Gastroesophageal sphincter (tissue), 4 donors: ENCODE data around the gene SEPTIN11. TPM values are rescaled to one million over a fixed set of nuclear protein-coding genes. Genes with fewer than 3 reads are reported as not detected.
A peak's percentile ranks its signal among the peaks of the same experiment; 100 is the strongest.

ENCODE experiments used
- ATAC-seq: fragments of 150-250 bp; one replicate; pipeline ENCODE4 v1.9.1; 2016; ENCODE audit warnings: mild to moderate bottlenecking, moderate library complexity
- H3K27ac ChIP-seq, 4 donors: fragments of 200-600 bp; sonication (generic) in 3 of 4; 1 replicate in 3 of 4; 2 replicates in 1 of 4; pipeline ENCODE4 v1.5.1; 2016 to 2019
- H3K27me3 ChIP-seq: fragments of 200-600 bp; sonication (generic); one replicate; pipeline ENCODE4 v1.5.1; 2019
- H3K36me3 ChIP-seq, 2 donors: fragments of 200-600 bp; sonication (generic); one replicate each; pipeline ENCODE4 v1.5.1; 2019; ENCODE audit warnings: control low read depth in 1 of 2
- H3K4me1 ChIP-seq, 3 donors: fragments of 200-600 bp; sonication (generic); 1 replicate in 2 of 3; 2 replicates in 1 of 3; pipeline ENCODE4 v1.5.1; 2016 to 2019; ENCODE audit warnings: control low read depth in 2 of 3
- H3K4me3 ChIP-seq, 2 donors: fragments of 200-600 bp; sonication (generic); one replicate each; pipeline ENCODE4 v1.5.1; 2019; ENCODE audit warnings: mild to moderate bottlenecking in 1 of 2, moderate library complexity in 1 of 2
- H3K9me3 ChIP-seq, 3 donors: fragments of 200-600 bp; sonication (generic); one replicate each; pipeline ENCODE4 v1.5.1; 2017 to 2019; ENCODE audit warnings: control low read depth in 2 of 3
- EP300 ChIP-seq: sonication (generic); formaldehyde crosslinking; IDR thresholded peaks from one replicate; pipeline ENCODE4 v1.6.1; 2017; ENCODE audit warnings: antibody characterized with exemption, mild to moderate bottlenecking
- POLR2A ChIP-seq, 2 donors: fragments of 450-650 bp; IDR thresholded peaks; one replicate each; pipeline ENCODE4 v1.6.1; 2017; ENCODE audit warnings: antibody characterized with exemption in 2 of 2, mild to moderate bottlenecking in 2 of 2, moderate library complexity in 1 of 2
- POLR2AphosphoS5 ChIP-seq: sonication (generic); formaldehyde crosslinking; IDR thresholded peaks from one replicate; pipeline ENCODE4 v1.6.1; 2017; ENCODE audit warnings: antibody characterized with exemption
- WGBS, 2 donors: methylation state at CpG; one replicate each; pipeline ENCODE4 v1.1.5; 2018; ENCODE audit warnings: low coverage in 1 of 2; 5-methylcytosine and 5-hydroxymethylcytosine counted together
- total RNA-seq, 4 donors: library from RNA; depleted of rRNA; stranded (reverse); fragments of >200 nt; gene quantifications; one replicate each; pipeline ENCODE4 v1.1.0, GENCODE V29; 2016
- TF ChIP-seq, protein P1 (sequence below), 4 experiments: fragments of 200-600 bp in 2 of 4; fragments of 450-650 bp in 2 of 4; sonication (generic) in 1 of 4; IDR thresholded peaks; one replicate each; pipeline ENCODE4 v1.5.1; 2017 to 2019; ENCODE audit warnings: antibody characterized with exemption in 4 of 4, mild to moderate bottlenecking in 2 of 4, moderate library complexity in 2 of 4

SEPTIN11 gene
- total RNA-seq, 4 donors from 2014 or later = 65.1 to 192 (median 97.8) TPM

DNA sequence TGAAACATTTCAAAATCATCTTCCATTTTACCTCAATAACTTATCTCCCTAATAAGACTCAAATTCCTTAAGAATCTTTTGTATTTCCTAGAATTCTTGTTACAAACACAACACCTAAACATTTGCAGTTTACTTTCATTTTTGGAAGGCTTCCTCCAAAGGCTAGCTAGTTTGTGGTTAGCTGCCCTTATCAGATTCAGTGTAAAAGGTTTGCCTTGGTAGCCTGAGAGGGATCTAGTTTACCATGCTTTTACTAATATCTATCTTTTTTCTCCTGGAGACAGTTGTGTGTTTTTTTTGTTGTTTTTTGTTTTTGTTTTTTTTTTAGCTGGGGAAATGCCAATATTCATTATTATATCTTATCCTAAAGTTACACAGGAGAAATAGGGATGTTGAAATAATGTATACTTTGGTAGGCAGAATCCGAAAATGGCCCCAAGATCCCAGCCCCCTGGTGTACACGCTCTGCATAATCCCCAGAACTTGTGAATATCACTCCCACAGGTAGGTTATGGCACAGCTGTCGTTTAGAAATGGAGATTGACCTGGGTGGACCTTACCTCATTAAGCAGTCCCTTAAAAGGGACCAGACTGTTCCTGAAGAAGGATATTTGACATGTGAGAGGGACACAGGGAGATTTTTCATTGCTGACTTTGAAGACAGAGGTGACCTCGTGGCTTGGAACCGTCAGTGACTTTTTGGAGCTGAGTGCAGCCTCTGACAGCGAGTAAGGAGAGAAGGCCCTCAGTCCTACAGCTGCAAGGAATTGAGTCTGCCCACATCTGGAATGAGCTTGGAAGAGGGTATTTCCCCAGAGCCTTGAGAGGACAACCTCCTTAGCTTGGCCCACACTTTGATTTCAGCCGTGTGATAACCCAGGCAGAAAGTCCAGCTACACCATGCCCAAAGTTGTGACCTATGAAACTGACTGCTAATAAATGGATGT lies 33.4 kb downstream of the SEPTIN11 start:
- Histone ChIP-seq H3K4me1 (peaks cover 4 to 54% (median 14%) of the 10 kb centered on the region in 3 donors), H3K27me3 (no peaks in the 10 kb centered on the region), H3K27ac (peak overlapping the region in 3 of 4 donors; percentile 45 to 76 (median 75)), H3K36me3 (no peaks in the 10 kb centered on the region), H3K9me3 (no peaks in the 10 kb centered on the region), H3K4me3 (no peak overlapping the region)
- TF ChIP-seq POLR2A (IDR thresholded peaks at IDR 0.05) = no peak
- no peak for TF ChIP-seq POLR2AphosphoS5
- TF ChIP-seq EP300 = no peak
- TF ChIP-seq, protein P1, sequence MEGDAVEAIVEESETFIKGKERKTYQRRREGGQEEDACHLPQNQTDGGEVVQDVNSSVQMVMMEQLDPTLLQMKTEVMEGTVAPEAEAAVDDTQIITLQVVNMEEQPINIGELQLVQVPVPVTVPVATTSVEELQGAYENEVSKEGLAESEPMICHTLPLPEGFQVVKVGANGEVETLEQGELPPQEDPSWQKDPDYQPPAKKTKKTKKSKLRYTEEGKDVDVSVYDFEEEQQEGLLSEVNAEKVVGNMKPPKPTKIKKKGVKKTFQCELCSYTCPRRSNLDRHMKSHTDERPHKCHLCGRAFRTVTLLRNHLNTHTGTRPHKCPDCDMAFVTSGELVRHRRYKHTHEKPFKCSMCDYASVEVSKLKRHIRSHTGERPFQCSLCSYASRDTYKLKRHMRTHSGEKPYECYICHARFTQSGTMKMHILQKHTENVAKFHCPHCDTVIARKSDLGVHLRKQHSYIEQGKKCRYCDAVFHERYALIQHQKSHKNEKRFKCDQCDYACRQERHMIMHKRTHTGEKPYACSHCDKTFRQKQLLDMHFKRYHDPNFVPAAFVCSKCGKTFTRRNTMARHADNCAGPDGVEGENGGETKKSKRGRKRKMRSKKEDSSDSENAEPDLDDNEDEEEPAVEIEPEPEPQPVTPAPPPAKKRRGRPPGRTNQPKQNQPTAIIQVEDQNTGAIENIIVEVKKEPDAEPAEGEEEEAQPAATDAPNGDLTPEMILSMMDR (IDR thresholded peaks at IDR 0.05) = no peak
- no peak for ATAC-seq
- 59 to 88% methylated on average over 3 to 7 of the region's 7 CpGs for whole genome bisulfite sequencing, 2 donors

DNA sequence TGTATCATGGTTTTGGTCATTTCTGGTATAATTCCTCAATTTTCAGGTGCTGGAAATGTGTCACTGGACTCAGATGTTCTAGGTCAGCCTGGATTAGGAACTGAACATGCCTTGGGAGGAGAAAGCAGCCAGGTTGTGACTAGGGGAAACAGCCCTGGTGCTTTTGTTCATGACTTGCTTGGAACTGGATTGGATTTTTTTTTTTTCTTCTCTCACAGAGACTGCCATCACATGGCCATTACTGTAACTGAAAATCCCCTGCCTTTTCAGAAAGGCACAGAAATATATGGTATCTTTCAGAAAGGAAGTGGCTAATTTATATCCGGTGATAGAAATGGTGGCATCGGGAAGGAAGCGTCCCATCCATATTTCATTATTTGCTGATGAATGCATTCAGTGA lies 34.6 kb downstream of the SEPTIN11 start:
- H3K4me1 ChIP-seq = peaks cover 4 to 52% (median 14%) of the 10 kb centered on the region in 3 donors
- H3K36me3 ChIP-seq = no peaks in the 10 kb centered on the region
- TF ChIP-seq EP300 = no peak
- TF ChIP-seq, protein P1 (IDR thresholded peaks at IDR 0.05) = peak; percentile 7 to 42 (median 28)
- TF ChIP-seq POLR2A (IDR thresholded peaks at IDR 0.05) = no peak
- peak; percentile 65 for TF ChIP-seq POLR2AphosphoS5
- H3K9me3 ChIP-seq = no peaks in the 10 kb centered on the region
- no peak overlapping the region for H3K4me3 ChIP-seq
- peak; percentile 17 for ATAC-seq
- H3K27ac ChIP-seq = peak overlapping the region; percentile 58 to 76 (median 72)
- H3K27me3 ChIP-seq = no peaks in the 10 kb centered on the region
- WGBS, 2 donors = 30% methylated on average over 3 of the region's 3 CpGs; no CpG with 5 or more reads in 1 of the 2 donors

DNA sequence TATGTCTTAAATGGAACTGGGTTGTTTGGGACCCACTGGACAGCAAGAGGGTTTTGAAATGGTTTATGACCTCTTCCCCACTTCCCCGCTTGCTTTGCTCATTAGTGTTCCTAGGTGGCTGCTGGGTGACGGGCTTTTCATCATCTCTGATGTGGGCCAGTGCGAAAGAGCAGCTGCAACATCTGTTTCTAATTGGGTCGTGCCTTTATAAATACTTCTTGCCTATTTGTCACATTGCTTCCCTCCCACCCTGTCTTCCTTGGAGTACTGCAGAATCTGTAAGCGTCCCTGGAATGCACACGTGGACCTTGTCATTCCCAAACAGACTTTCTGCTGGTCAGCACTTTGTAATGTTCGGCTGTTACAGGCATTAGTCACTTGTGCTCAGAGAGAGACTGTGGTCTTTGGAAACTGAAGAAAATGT lies 35.2 kb downstream of the SEPTIN11 start:
- no peaks in the 10 kb centered on the region for H3K27me3 ChIP-seq
- TF ChIP-seq EP300 (no peak), POLR2AphosphoS5 (peak; percentile 96)
- no peak overlapping the region for H3K4me3 ChIP-seq
- 19 to 20% methylated on average over 7 of the region's 7 CpGs for WGBS, 2 donors
- peak; percentile 93 for ATAC-seq
- H3K27ac ChIP-seq = peak overlapping the region in 3 of 4 donors; percentile 69 to 76 (median 75)
- no peaks in the 10 kb centered on the region for H3K36me3 ChIP-seq
- peaks cover 4 to 52% (median 14%) of the 10 kb centered on the region in 3 donors for H3K4me1 ChIP-seq
- H3K9me3 ChIP-seq = no peaks in the 10 kb centered on the region

DNA sequence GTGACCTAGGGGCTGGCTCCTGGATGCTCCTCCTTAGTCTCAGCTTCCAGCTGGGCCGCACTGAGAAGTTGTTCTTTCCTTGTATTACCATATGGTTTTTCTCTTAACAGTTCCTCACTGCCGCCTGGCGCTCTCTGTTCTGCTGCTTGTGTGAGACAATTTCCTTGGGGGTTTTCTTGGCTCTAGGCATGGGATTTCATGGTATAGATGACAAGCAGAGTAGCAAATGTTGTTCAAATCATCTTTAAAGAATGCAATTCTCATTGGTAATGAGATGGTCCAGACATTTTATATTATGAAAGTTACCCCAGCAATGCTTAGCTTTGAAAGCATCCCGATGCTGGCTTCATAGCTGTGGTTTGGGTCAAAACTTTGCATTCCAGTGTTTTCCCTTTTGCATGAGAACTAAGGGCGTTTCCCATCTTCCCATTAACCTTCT lies 37.6 kb downstream of the SEPTIN11 start:
- H3K4me1 ChIP-seq = peaks cover 4 to 52% (median 14%) of the 10 kb centered on the region in 3 donors
- peak overlapping the region in 3 of 4 donors; percentile 43 to 76 (median 75) for H3K27ac ChIP-seq
- no peaks in the 10 kb centered on the region for H3K27me3 ChIP-seq
- TF ChIP-seq, protein P1 (IDR thresholded peaks at IDR 0.05) = peak in 1 of 4 experiments; percentile 7
- TF ChIP-seq POLR2AphosphoS5 = no peak
- 54 to 66% methylated on average over 4 to 5 of the region's 5 CpGs for WGBS, 2 donors
- no peak overlapping the region for H3K4me3 ChIP-seq
- H3K36me3 ChIP-seq = no peaks in the 10 kb centered on the region
- no peak for ATAC-seq
- H3K9me3 ChIP-seq = no peaks in the 10 kb centered on the region

DNA sequence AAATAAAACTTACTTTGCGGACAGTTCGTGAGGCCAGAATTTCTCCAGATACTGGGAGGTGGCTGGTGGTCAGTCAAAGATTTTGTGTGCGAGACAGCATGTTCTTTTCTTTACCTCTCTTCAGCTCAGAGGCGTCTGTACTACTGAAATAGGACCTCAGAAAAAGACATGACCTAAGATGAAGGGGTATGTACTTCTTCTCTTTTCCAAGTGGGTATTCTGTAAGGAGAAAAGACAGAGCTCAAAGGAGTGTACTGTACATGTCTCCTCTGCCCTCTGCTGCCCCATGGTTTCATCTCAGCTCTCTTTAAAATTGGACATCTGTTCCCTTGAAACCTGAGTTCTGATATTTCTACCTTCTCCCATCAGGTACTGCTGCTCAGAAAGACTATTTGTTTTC lies 38.1 kb downstream of the SEPTIN11 start:
- ATAC-seq = no peak
- H3K27me3 ChIP-seq = no peaks in the 10 kb centered on the region
- no peaks in the 10 kb centered on the region for H3K9me3 ChIP-seq
- H3K27ac ChIP-seq = peak overlapping the region; percentile 21 to 76 (median 59)
- H3K4me1 ChIP-seq = peaks cover 4 to 51% (median 14%) of the 10 kb centered on the region in 3 donors
- no peaks in the 10 kb centered on the region for H3K36me3 ChIP-seq
- 55 to 63% methylated on average over 4 of the region's 4 CpGs for WGBS, 2 donors
- TF ChIP-seq EP300 (no peak), POLR2AphosphoS5 (no peak), POLR2A (IDR thresholded peaks at IDR 0.05) (no peak)
- TF ChIP-seq, protein P1 (IDR thresholded peaks at IDR 0.05) = no peak
- no peak overlapping the region for H3K4me3 ChIP-seq
